Activated CD4-positive, CD25-positive, alpha-beta regulatory T cell treated with anti-CD3 and anti-CD28 coated beads, Interleukin-2, amount 50 U/mL, for 24 hours (primary cell): ENCODE data around the gene PDE4D.

Experiments used
- ATAC-seq, 2 donors: fragments of 150-1000 bp; cut with Tn5 transposase; one replicate each; pipeline ENCODE4 v1.10.0; 2021; ENCODE audit warnings: mild to moderate bottlenecking in 1 of 2, moderate library complexity in 1 of 2

PDE4D gene

DNA sequence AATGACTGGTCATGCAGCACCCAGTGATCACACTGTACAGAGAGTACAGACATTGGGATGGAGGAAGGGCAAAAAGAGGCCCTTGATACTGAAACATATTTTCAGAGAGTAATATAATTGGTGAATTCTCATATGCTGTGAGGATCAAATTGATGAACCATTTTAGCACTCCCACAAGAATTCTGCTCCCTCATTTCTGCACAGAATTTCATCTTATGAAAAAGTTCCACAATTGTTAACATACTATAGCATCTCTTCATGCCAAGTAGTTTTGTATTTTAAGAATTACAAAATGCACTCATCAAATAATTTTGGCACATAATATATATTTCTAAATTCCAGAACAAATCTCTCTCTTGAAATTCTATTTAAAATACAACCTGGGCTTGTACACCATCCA lies 351.2 kb downstream of the PDE4D start:
- no peak for ATAC-seq

DNA sequence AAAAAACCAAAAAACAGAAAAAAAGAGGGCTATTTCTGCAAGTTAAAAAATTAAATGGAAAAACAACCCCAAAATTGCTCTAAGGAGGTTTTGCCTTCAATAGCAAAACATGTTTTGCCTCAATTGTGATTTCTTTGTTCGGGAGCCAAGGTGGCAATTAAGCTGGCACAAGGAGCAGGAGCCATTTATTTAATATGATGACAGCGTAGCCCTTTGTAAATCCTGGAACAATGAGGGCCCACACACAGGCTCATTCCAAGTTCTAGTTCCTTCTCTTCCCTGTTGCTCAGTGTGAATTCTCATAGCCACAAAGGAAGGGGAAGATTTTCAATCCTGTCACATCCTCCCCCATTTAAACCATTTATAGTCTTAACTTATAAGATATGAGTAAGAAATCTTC lies 353.2 kb downstream of the PDE4D start:
- ATAC-seq, result no peak

- no peak for ATAC-seq
Observed at GRCh38 chr5:59538750-59539121, 354.8 kb downstream of the PDE4D start.

DNA sequence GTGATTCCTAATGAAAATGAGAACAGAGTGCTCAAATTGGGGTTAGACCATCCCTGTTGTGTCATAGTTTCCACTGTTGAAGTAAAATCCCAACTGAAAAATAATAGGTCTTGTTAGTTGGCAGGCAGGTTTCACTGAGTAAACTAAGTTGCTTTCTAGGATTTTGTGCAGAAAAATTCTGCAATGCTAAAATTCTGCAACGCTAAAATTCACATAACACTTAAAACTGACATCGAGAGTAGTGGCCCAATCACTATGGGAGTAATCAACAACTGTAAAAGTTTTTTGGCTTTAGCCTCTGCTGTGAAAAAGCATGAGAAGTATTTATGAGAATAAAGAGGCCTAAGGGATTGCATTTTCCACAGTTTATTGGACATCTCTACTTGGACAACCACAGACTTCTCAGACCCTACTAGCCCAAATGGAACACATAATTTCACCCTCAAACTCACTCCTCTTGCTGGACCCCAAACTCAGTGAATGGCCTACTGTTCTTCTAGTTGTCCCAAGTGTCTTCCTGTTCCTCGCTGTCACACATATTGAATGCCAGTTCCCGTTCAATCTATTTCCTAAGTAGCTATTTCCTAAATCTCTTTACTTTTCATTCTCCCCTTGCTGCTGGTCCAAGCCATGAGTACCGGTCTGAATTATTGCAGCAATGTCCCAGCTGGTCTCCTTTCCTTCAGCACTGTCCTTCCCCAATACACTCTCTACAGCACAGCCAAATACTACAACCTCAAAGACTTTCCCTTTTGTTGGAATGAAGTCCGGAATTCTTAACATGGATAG lies 355.4 kb downstream of the PDE4D start:
- no peak for ATAC-seq

- ATAC-seq, result no peak
Observed at GRCh38 chr5:59536875-59537274, 356.7 kb downstream of the PDE4D start.

GRCh38 chr5:59535561-59535960 lies 358.0 kb downstream of the PDE4D start:
- no peak for ATAC-seq

DNA sequence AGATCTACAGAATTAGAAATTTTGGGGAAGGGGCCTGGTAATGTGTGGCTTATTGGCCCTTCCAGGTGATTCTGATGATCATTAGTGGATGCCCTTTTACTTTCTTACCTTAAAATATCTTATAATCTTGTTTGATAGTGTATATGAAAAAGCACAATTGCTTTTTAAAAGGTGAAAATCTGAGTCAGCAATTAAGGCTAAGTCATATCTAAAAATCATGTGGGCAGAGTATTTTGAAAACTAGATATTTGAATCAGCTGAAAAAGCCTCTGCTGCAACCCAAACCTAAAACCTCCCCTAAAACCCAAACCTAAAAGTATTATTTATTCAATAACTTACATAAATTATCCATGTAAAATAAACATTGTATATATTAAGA lies 359.8 kb downstream of the PDE4D start:
- ATAC-seq, result no peak

GRCh38 chr5:59532979-59533729 lies 360.4 kb downstream of the PDE4D start:
- no peak for ATAC-seq

DNA sequence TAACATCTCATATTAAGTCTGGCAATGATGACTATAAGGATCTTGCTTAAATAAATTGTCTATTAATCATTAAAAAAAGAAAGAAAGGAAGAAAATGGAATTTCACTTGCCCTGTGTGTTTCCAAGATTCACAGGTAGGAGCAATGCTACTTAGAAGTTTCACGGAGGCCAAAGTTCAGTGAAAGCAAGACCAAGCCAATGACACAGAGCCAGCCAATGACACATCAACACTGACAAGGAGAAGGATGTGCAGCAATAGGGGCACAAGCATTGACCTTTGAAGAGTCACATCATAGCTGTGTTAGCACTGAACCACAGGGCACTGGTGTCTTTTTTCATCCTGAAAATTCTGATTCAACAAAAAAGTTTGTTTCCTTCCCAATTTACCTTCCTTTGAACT lies 364.3 kb downstream of the PDE4D start:
- ATAC-seq, result no peak

DNA sequence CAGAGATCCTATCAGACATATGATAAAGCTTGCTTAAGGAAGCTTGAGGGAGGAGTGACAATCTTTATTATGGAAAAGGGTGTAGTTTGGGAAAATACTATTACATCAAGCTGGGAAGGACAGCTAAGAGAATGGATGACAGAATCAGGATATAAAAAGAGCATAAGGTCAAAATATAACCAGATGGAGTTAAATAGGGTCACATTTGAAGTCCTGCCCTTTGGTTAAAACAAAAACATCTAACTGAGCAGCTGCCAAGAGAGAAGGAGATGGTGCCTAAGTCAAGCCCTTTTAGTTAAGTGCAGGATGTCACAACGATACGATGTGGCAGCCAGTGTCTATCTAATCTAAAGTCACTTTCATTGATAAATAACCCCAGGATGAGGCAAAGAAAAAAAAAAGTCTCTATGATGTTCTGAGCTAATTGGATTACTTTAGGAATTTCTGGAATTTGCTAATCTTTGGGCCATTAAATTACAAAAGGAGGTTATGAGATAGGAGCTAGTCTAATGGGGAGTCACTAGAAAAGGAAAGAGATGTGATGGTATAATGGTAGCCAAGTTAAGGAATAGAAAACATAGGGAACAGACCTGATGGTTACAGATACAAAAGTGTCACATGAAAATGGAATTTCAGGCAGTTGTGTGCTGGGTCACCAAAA lies 365.2 kb downstream of the PDE4D start:
- ATAC-seq, result no peak

GRCh38 chr5:59525957-59526356 lies 367.6 kb downstream of the PDE4D start:
- no peak for ATAC-seq

DNA sequence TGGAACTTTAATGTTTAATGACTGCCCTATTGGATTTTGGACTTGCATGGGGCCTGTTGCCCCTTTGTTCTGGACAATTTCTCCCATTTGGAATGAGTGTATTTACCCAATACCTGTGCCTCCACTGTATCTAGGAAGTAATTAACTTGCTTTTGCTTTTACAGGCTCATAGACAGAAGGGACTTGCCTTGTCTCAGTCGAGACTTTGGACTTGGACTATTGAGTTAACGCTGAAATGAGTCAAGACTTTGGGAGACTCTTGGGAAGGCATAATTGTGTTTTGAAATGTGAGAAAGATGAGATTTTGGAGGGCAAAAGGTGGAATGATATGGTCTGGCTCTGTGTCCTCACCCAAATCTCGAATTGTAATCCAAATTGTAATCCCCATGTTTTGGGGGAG lies 368.2 kb downstream of the PDE4D start:
- no peak for ATAC-seq

DNA sequence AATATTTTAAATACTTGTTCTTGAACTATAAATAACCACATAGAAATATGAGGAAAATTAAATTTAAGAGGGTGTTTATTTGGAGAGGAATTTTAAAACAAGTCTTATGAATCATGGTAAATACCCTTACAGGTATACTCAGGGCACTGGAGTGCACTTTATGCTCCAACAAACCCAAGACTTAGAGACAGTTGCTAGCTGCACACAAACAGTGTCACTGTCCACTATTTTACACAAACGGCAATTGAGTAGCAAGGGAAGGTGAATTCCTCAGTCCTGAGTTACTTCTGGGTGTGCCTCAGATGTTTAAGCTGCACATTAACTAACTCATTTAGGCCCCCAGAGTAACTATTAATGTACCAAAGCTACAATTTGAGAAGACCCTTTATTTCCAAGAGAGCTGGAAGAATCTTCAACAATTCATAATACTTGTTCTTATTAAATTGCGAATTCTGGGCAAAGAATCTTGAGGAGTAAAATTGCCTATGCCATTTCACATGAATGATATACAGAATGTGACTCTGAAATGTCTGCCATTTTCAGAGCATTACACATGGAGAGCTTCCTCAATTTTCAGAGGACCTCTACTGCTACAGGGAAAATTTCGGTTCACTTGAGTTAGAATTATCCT lies 371.2 kb downstream of the PDE4D start:
- ATAC-seq, result no peak

GRCh38 chr5:59521476-59521875 lies 372.1 kb downstream of the PDE4D start:
- ATAC-seq, result no peak

DNA sequence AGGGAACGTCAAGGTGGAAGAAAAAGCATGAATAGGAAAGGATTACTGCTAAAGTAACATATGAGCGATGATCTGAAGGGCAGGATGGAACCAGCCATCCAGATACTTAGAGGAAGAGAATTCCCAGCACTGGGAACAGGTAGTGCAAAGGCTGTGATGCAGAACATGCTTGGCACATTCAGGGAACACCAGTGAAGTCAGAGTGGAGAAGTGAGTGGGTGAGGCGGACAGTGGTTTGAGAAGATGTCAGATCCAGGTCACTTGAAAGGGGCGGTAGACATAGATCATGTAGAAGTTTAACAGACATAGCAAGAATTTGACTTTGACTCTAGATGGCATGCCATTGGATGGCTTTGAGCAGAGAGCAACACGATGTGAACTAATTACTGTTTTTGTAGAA lies 374.2 kb downstream of the PDE4D start:
- ATAC-seq, result no peak

- no peak for ATAC-seq
Observed at GRCh38 chr5:59517926-59518585, 375.5 kb downstream of the PDE4D start.

DNA sequence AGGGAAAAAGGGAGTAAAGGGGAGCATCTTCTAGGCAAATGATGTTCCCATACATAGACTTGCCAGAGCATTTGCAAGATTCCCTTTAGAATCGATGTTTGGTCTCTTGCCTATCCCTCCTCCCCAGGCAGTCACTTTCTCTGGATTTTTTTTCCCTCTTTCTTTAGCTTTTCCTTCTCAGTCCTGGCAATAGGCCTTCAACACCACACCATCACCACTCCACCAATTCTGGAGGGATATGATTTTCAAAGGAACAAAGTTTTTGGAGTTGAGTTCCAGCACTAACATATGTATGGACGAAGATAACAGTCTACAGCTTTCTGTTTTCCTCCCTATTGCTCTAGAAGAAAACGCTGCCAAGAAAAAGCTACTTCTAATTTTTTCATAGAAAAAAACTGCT lies 377.4 kb downstream of the PDE4D start:
- ATAC-seq, result no peak

DNA sequence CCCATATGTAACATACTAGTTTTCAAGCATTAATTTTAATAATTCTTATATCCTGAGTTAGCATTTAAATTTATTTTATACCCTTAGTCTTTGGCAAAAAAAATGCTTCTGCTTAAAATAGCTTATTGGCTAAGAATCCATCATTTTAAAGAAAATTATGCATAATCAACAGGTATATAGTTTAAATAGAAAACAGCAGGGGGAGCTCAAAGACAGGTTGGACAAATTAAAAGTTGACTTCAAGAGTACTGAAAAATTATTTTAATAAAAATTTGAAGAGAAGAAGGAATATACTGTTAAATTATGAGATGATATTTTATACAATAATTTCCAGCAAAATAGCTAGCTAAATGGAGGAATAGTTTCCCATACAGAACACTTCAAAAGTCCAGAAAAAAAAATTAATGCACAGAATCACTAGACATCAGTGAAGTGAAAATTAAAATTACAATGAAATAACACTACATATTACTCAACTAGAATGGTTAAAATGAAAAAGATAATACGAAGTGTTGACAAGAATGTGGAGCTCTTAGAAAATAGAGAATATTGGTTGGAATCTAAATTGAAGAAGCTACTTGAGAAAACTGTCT lies 387.1 kb downstream of the PDE4D start:
- ATAC-seq, result no peak

- ATAC-seq, result no peak
Observed at GRCh38 chr5:59504043-59504442, 389.5 kb downstream of the PDE4D start.

DNA sequence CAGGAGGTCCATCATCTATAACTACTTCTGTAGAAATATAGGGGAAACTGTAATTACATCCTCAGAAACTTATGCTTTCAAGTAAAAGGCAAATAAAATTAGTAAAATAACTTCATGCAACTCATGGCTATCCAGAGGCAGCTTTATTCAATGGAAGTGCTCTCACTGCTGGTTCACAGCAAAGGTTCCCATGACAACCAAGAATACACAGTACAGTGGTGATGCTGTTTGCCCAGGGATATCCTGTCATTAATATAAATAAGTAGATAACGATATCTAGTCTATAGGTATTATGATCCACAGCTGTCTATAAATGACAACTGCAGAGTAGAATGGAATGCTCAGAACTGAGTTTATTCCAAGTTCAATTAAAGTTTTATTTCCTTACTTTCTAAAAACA lies 390.3 kb downstream of the PDE4D start:
- ATAC-seq, result no peak

- ATAC-seq, result no peak
Observed at GRCh38 chr5:59501316-59501715, 392.2 kb downstream of the PDE4D start.

GRCh38 chr5:59500014-59500413 lies 393.5 kb downstream of the PDE4D start:
- no peak for ATAC-seq

- no peak for ATAC-seq
Observed at GRCh38 chr5:59497207-59497606, 396.3 kb downstream of the PDE4D start.
